Coronary artery (tissue), 2 donors: ENCODE measurements around the gene HMCN2.
A peak's percentile ranks its signal among the peaks of the same experiment; 100 is the strongest.

Experiments used
- DNase-seq: peaks from one replicate; pipeline ENCODE4 v3.0.0-alpha.2; 2017; ENCODE audit warnings: low spot score
- H3K27ac ChIP-seq, 2 donors: fragments of 200-600 bp; sonication (generic); one replicate each; pipeline ENCODE4 v1.5.1; 2016 to 2019
- H3K4me3 ChIP-seq: fragments of 200-600 bp; sonication (generic); 2 replicates; pipeline ENCODE4 v1.5.1; 2016; ENCODE audit warnings: mild to moderate bottlenecking, moderate library complexity
- CTCF ChIP-seq: fragments of 200-600 bp; sonication (generic); IDR thresholded peaks from one replicate; pipeline ENCODE4 v1.5.1; 2019; ENCODE audit warnings: antibody characterized with exemption

The HMCN2 gene

GRCh38 chr9:130234340-130235260, 31.0 kb upstream of the HMCN2 start:
- DNase-seq: no peak
- TF ChIP-seq CTCF: no peak
- Histone ChIP-seq H3K27ac (peak overlapping the region in 1 of 2 donors; percentile 46), H3K4me3 (no peak overlapping the region)

- TF ChIP-seq CTCF: peak; percentile 99
- DNase-seq: no peak
- Histone ChIP-seq H3K27ac (peak overlapping the region; percentile 34 to 46), H3K4me3 (peak overlapping the region; percentile 57)
Measured at GRCh38 chr9:130235558-130236435, 29.8 kb upstream of the HMCN2 start.

GRCh38 chr9:130236436-130236985, 29.0 kb upstream of the HMCN2 start:
- TF ChIP-seq CTCF: no peak
- no peak for DNase-seq
- Histone ChIP-seq H3K27ac (peak overlapping the region in 1 of 2 donors; percentile 46), H3K4me3 (peak overlapping the region; percentile 57)

- no peak overlapping the region for H3K27ac ChIP-seq
- H3K4me3 ChIP-seq: no peak overlapping the region
- TF ChIP-seq CTCF: no peak
- DNase-seq: no peak
Measured at GRCh38 chr9:130237076-130237475, 28.5 kb upstream of the HMCN2 start.

- Histone ChIP-seq H3K27ac (no peak overlapping the region), H3K4me3 (no peak overlapping the region)
- TF ChIP-seq CTCF: no peak
- no peak for DNase-seq
Measured at GRCh38 chr9:130237763-130238524, 27.6 kb upstream of the HMCN2 start.

GRCh38 chr9:130239363-130239695, 26.2 kb upstream of the HMCN2 start:
- Histone ChIP-seq H3K4me3 (no peak overlapping the region), H3K27ac (no peak overlapping the region)
- TF ChIP-seq CTCF: no peak
- no peak for DNase-seq
